ENCODE data around the gene MVB12B. TPM values are rescaled to one million over a fixed set of nuclear protein-coding genes. Genes with fewer than 3 reads are reported as not detected.

Gene MVB12B
- total and polyA plus RNA-seq, 2 donors from 2014 or later: 4.5 to 12.3 TPM

- Histone ChIP-seq H3K27me3 (ENCODE audit: control insufficient read depth, insufficient read depth, low read length) (no peaks in the 10 kb centered on the region), H3K9ac (ENCODE audit: low read length in 3 of 3) (no peak overlapping the region), H3K4me3 (ENCODE audit: low read length in 3 of 3) (no peak overlapping the region), H3K27ac (ENCODE audit: low read depth in 2 of 2, low read length in 2 of 2) (no peak overlapping the region), H3K36me3 (ENCODE audit: control insufficient read depth in 2 of 3, insufficient read depth in 3 of 3, low read length in 3 of 3) (peaks cover 0 to 5% (median 0%) of the 10 kb centered on the region in 3 donors), H3K4me1 (ENCODE audit: control insufficient read depth in 2 of 3, insufficient read depth in 2 of 3, low read depth in 1 of 3, low read length in 3 of 3) (no peaks in the 10 kb centered on the region), H3K9me3 (ENCODE audit: control insufficient read depth in 2 of 3, insufficient read depth in 1 of 3, low read length in 3 of 3) (no peaks in the 10 kb centered on the region)
- intact Hi-C loops (cut with DNase I): loop anchor here (10.0 kb wide), 1 partner anchor 85 kb away; no protein-coding TSS in a partner anchor
- FAIRE-seq: no peak
- no peak for DNase-seq
- TF ChIP-seq CTCF (IDR thresholded peaks at IDR 0.05; ENCODE audit: borderline replicate concordance, extremely low read depth, insufficient read depth): no peak
Observed at GRCh38 chr9:126389992-126390391, 63.4 kb downstream of the MVB12B start.

GRCh38 chr9:126390923-126391322 lies 64.3 kb downstream of the MVB12B start:
- intact Hi-C loops (cut with DNase I): loop anchor here (10.0 kb wide), 1 partner anchor 86 kb away; no protein-coding TSS in a partner anchor
- Histone ChIP-seq H3K4me1 (ENCODE audit: control insufficient read depth in 2 of 3, insufficient read depth in 2 of 3, low read depth in 1 of 3, low read length in 3 of 3) (no peaks in the 10 kb centered on the region), H3K4me3 (ENCODE audit: low read length in 3 of 3) (no peak overlapping the region), H3K9ac (ENCODE audit: low read length in 3 of 3) (no peak overlapping the region), H3K27ac (ENCODE audit: low read depth in 2 of 2, low read length in 2 of 2) (no peak overlapping the region), H3K27me3 (ENCODE audit: control insufficient read depth, insufficient read depth, low read length) (no peaks in the 10 kb centered on the region), H3K36me3 (ENCODE audit: control insufficient read depth in 2 of 3, insufficient read depth in 3 of 3, low read length in 3 of 3) (peaks cover 0 to 5% (median 0%) of the 10 kb centered on the region in 3 donors), H3K9me3 (ENCODE audit: control insufficient read depth in 2 of 3, insufficient read depth in 1 of 3, low read length in 3 of 3) (no peaks in the 10 kb centered on the region)
- no peak for FAIRE-seq
- DNase-seq: no peak
- no peak for TF ChIP-seq CTCF (IDR thresholded peaks at IDR 0.05; ENCODE audit: borderline replicate concordance, extremely low read depth, insufficient read depth)

- H3K27me3 ChIP-seq (ENCODE audit: control insufficient read depth, insufficient read depth, low read length): no peaks in the 10 kb centered on the region
Observed at GRCh38 chr9:126391713-126392661, 65.4 kb downstream of the MVB12B start.

More at GRCh38 chr9:126391713-126392661, 65.4 kb downstream of the MVB12B start:
- DNase-seq (peak in 2 of 5 donors; percentile 42 to 55), FAIRE-seq (no peak)
- no peak for TF ChIP-seq CTCF (IDR thresholded peaks at IDR 0.05; ENCODE audit: borderline replicate concordance, extremely low read depth, insufficient read depth)
- H3K27ac ChIP-seq (ENCODE audit: low read depth in 2 of 2, low read length in 2 of 2): no peak overlapping the region
- H3K4me1 ChIP-seq (ENCODE audit: control insufficient read depth in 2 of 3, insufficient read depth in 2 of 3, low read depth in 1 of 3, low read length in 3 of 3): no peaks in the 10 kb centered on the region
- no peak overlapping the region for H3K4me3 ChIP-seq (ENCODE audit: low read length in 3 of 3)
- no peak overlapping the region for H3K9ac ChIP-seq (ENCODE audit: low read length in 3 of 3)
- peaks cover 0 to 5% (median 2%) of the 10 kb centered on the region in 3 donors for H3K36me3 ChIP-seq (ENCODE audit: control insufficient read depth in 2 of 3, insufficient read depth in 3 of 3, low read length in 3 of 3)
- intact Hi-C loops (cut with DNase I): loop anchor here (10.0 kb wide), 1 partner anchor 87 kb away; no protein-coding TSS in a partner anchor
- H3K9me3 ChIP-seq (ENCODE audit: control insufficient read depth in 2 of 3, insufficient read depth in 1 of 3, low read length in 3 of 3): no peaks in the 10 kb centered on the region

Measured in kidney (tissue), 14 donors.